HG03108 (cell line): ENCODE measurements around the gene TRAPPC2.
"Not testable (repeated sequence)": the region's sequence is repeated elsewhere in the genome, so short reads cannot be mapped to it uniquely, and the experiment has no call there.

Source experiments
- ATAC-seq: cut with Tn5 transposase; IDR thresholded peaks from one replicate; pipeline ENCODE4 v1.9.1; 2021; ENCODE audit warnings: moderate library complexity; ENCODE audit not compliant: unreplicated experiment

Gene TRAPPC2

GRCh38 chrX:13670197-13670596 is 64.2 kb downstream of the TRAPPC2 start:
- ATAC-seq = no peak

- ATAC-seq = not testable (repeated sequence)
Measured at GRCh38 chrX:13669755-13670154, 64.7 kb downstream of the TRAPPC2 start.

GRCh38 chrX:13669246-13669737 is 65.1 kb downstream of the TRAPPC2 start:
- peak; percentile 80 for ATAC-seq

GRCh38 chrX:13667919-13668318 is 66.5 kb downstream of the TRAPPC2 start:
- ATAC-seq = no peak

GRCh38 chrX:13666836-13667235 is 67.6 kb downstream of the TRAPPC2 start:
- no peak for ATAC-seq

- ATAC-seq = no peak
Measured at GRCh38 chrX:13664020-13664419, 70.4 kb downstream of the TRAPPC2 start.

- ATAC-seq = no peak
Measured at GRCh38 chrX:13662355-13662791, 72.0 kb downstream of the TRAPPC2 start.
